Measurements from ENCODE around the gene TCTN2. TPM values are rescaled to one million over a fixed set of nuclear protein-coding genes. Genes with fewer than 3 reads are reported as not detected.

The TCTN2 gene
- polyA plus RNA-seq, 10 donors: 5.9 to 11.0 (median 8.2) TPM

GRCh38 chr12:123683964-123684363, 13.1 kb downstream of the TCTN2 start:
- DNase-seq: no peak

GRCh38 chr12:123686636-123687190, 15.8 kb downstream of the TCTN2 start:
- no peak for DNase-seq

- DNase-seq: no peak
These were observed 19.4 kb downstream of the TCTN2 start for GRCh38 chr12:123690191-123690840.

GRCh38 chr12:123696207-123696606, 25.3 kb downstream of the TCTN2 start:
- DNase-seq: no peak

- no peak for DNase-seq
These were observed 25.7 kb downstream of the TCTN2 start for GRCh38 chr12:123696646-123697045.

- DNase-seq: no peak
These were observed 35.0 kb downstream of the TCTN2 start for GRCh38 chr12:123705935-123706334.

GRCh38 chr12:123707466-123707865, 36.6 kb downstream of the TCTN2 start:
- no peak for DNase-seq

- DNase-seq: no peak
These were observed 41.9 kb downstream of the TCTN2 start for GRCh38 chr12:123712780-123713319.

- no peak for DNase-seq
These were observed 42.5 kb downstream of the TCTN2 start for GRCh38 chr12:123713398-123713797.

GRCh38 chr12:123713823-123714585, 43.1 kb downstream of the TCTN2 start:
- DNase-seq: no peak

GRCh38 chr12:123715195-123715594, 44.3 kb downstream of the TCTN2 start:
- no peak for DNase-seq

- DNase-seq: no peak
These were observed 46.4 kb downstream of the TCTN2 start for GRCh38 chr12:123717350-123717749.

- no peak for DNase-seq
These were observed 49.4 kb downstream of the TCTN2 start for GRCh38 chr12:123720141-123720814.

- no peak for DNase-seq
These were observed 50.3 kb downstream of the TCTN2 start for GRCh38 chr12:123721245-123721644.

- no peak for DNase-seq
These were observed 52.1 kb downstream of the TCTN2 start for GRCh38 chr12:123723011-123723410.

GRCh38 chr12:123723765-123724164, 52.9 kb downstream of the TCTN2 start:
- no peak for DNase-seq

GRCh38 chr12:123726244-123726643, 55.3 kb downstream of the TCTN2 start:
- no peak for DNase-seq

- DNase-seq: no peak
These were observed 56.0 kb downstream of the TCTN2 start for GRCh38 chr12:123726962-123727361.

GRCh38 chr12:123727878-123728277, 57.0 kb downstream of the TCTN2 start:
- no peak for DNase-seq

GRCh38 chr12:123731596-123731995, 60.7 kb downstream of the TCTN2 start:
- no peak for DNase-seq

- DNase-seq: no peak
These were observed 61.3 kb downstream of the TCTN2 start for GRCh38 chr12:123732251-123732650.

GRCh38 chr12:123733229-123733628, 62.3 kb downstream of the TCTN2 start:
- no peak for DNase-seq
